Stimulated activated CD4-positive, alpha-beta T cell treated with anti-CD3 and anti-CD28 coated beads, Interleukin-2, amount 100 ng/mL, for 4 hours (primary cell): Measurements from ENCODE around the gene LBR.
"Not testable (repeated sequence)": the region's sequence is repeated elsewhere in the genome, so short reads cannot be mapped to it uniquely, and the experiment has no call there.

Source experiments
- DNase-seq: peaks from one replicate; pipeline ENCODE4 v3.0.0-alpha.2; 2020; ENCODE audit warnings: low read depth

LBR gene

GRCh38 chr1:225422795-225423517, 4.9 kb downstream of the LBR start:
- no peak for DNase-seq

GRCh38 chr1:225422031-225422605, 5.7 kb downstream of the LBR start:
- DNase-seq = no peak

- no peak for DNase-seq
Observed at GRCh38 chr1:225418598-225418997, 9.2 kb downstream of the LBR start.

GRCh38 chr1:225418059-225418458, 9.8 kb downstream of the LBR start:
- no peak for DNase-seq

- DNase-seq = no peak
Observed at GRCh38 chr1:225415967-225416745, 11.7 kb downstream of the LBR start.

- DNase-seq = no peak
Observed at GRCh38 chr1:225415307-225415706, 12.5 kb downstream of the LBR start.

GRCh38 chr1:225413708-225414375, 14.0 kb downstream of the LBR start:
- DNase-seq = no peak

GRCh38 chr1:225412803-225413351, 15.0 kb downstream of the LBR start:
- no peak for DNase-seq

- DNase-seq = no peak
Observed at GRCh38 chr1:225412321-225412720, 15.5 kb downstream of the LBR start.

GRCh38 chr1:225410036-225410435, 17.8 kb downstream of the LBR start:
- no peak for DNase-seq

GRCh38 chr1:225409051-225409450, 18.8 kb downstream of the LBR start:
- DNase-seq = no peak

GRCh38 chr1:225408249-225408648, 19.6 kb downstream of the LBR start:
- DNase-seq = no peak

GRCh38 chr1:225407755-225408154, 20.1 kb downstream of the LBR start:
- DNase-seq = no peak

GRCh38 chr1:225406976-225407725, 20.7 kb downstream of the LBR start:
- no peak for DNase-seq

- no peak for DNase-seq
Observed at GRCh38 chr1:225400968-225401367, 26.9 kb downstream of the LBR start.

- no peak for DNase-seq
Observed at GRCh38 chr1:225396357-225396756, 31.5 kb downstream of the LBR start.

GRCh38 chr1:225389843-225390242, 38.0 kb downstream of the LBR start:
- no peak for DNase-seq

GRCh38 chr1:225388372-225388771, 39.5 kb downstream of the LBR start:
- no peak for DNase-seq

- DNase-seq = not testable (repeated sequence)
Observed at GRCh38 chr1:225386860-225387259, 41.0 kb downstream of the LBR start.

GRCh38 chr1:225380691-225381090, 47.1 kb downstream of the LBR start:
- no peak for DNase-seq

- DNase-seq = no peak
Observed at GRCh38 chr1:225378880-225379279, 49.0 kb downstream of the LBR start.

- DNase-seq = no peak
Observed at GRCh38 chr1:225374996-225375395, 52.8 kb downstream of the LBR start.
